Liver (tissue), 9 donors: ENCODE data around the gene WWC2. TPM values are rescaled to one million over a fixed set of nuclear protein-coding genes. Genes with fewer than 3 reads are reported as not detected.

ENCODE experiments used
- DNase-seq: peaks from one replicate; pipeline ENCODE4 v3.0.0-alpha.2; 2017; ENCODE audit warnings: low spot score
- H3K27ac ChIP-seq, 2 donors: one replicate each; pipeline ENCODE4 v1.7.0; 2013; ENCODE audit warnings: inconsistent platforms in 2 of 2, low read length in 2 of 2, control low read depth in 1 of 2, low read depth in 1 of 2, mild to moderate bottlenecking in 1 of 2
- H3K27me3 ChIP-seq, 4 donors: one replicate each; pipeline versions ENCODE4 v1.6.1 to v1.7.0; 2013; ENCODE audit warnings: low read length in 3 of 4, inconsistent platforms in 1 of 4, mild to moderate bottlenecking in 1 of 4, moderate library complexity in 1 of 4; ENCODE audit not compliant: control insufficient read depth in 4 of 4, insufficient read depth in 4 of 4
- H3K36me3 ChIP-seq, 4 donors: one replicate each; pipeline versions ENCODE4 v1.6.1 to v1.7.0; 2013; ENCODE audit warnings: low read length in 3 of 4, mild to moderate bottlenecking in 3 of 4, low read depth in 1 of 4, moderate library complexity in 1 of 4; ENCODE audit not compliant: control insufficient read depth in 4 of 4, insufficient read depth in 3 of 4
- H3K4me1 ChIP-seq, 4 donors: one replicate each; pipeline versions ENCODE4 v1.6.1 to v1.7.0; 2013; ENCODE audit warnings: low read length in 3 of 4, mild to moderate bottlenecking in 3 of 4, moderate library complexity in 1 of 4; ENCODE audit not compliant: control insufficient read depth in 4 of 4, insufficient read depth in 4 of 4
- H3K4me3 ChIP-seq, 3 donors: one replicate each; pipeline versions ENCODE4 v1.6.1 to v1.7.0; 2013; ENCODE audit warnings: low read length in 3 of 3, control low read depth in 1 of 3, low read depth in 1 of 3, mild to moderate bottlenecking in 1 of 3
- H3K9ac ChIP-seq, 2 donors: one replicate each; pipeline ENCODE4 v1.7.0; 2013; ENCODE audit warnings: low read length in 2 of 2, mild to moderate bottlenecking in 2 of 2, moderate library complexity in 2 of 2, control low read depth in 1 of 2, low read depth in 1 of 2
- H3K9me3 ChIP-seq, 4 donors: one replicate each; pipeline versions ENCODE4 v1.6.1 to v1.7.0; 2013; ENCODE audit warnings: low read length in 3 of 4; ENCODE audit not compliant: control insufficient read depth in 4 of 4
- EGR1 ChIP-seq, 2 donors: IDR thresholded peaks; 2 replicates each; pipeline ENCODE4 v1.6.1; 2016 to 2018; ENCODE audit warnings: antibody characterized with exemption in 2 of 2, low read depth in 2 of 2
- FOXA1 ChIP-seq: IDR thresholded peaks from 2 replicates; pipeline ENCODE4 v1.6.1; 2016; ENCODE audit warnings: antibody characterized with exemption
- FOXA2 ChIP-seq: IDR thresholded peaks from 2 replicates; pipeline ENCODE4 v1.6.1; 2016; ENCODE audit warnings: antibody characterized with exemption
- GABPA ChIP-seq, 2 donors: IDR thresholded peaks in 1 of 2; conservative IDR thresholded peaks in 1 of 2; 2 replicates each; pipeline ENCODE4 v1.6.1; 2016; ENCODE audit warnings: antibody characterized with exemption in 2 of 2, mild to moderate bottlenecking in 1 of 2, moderate library complexity in 1 of 2
- HNF4A ChIP-seq, 2 donors: conservative IDR thresholded peaks; 2 replicates each; pipeline ENCODE4 v1.6.1; 2016; ENCODE audit warnings: antibody characterized with exemption in 2 of 2, mild to moderate bottlenecking in 2 of 2
- HNF4G ChIP-seq: IDR thresholded peaks from 2 replicates; pipeline ENCODE4 v1.6.1; 2016; ENCODE audit warnings: antibody characterized with exemption
- JUND ChIP-seq, 2 donors: IDR thresholded peaks; 2 replicates each; pipeline ENCODE4 v1.6.1; 2016; ENCODE audit warnings: antibody characterized with exemption in 2 of 2
- NR2F2 ChIP-seq: IDR thresholded peaks from 2 replicates; pipeline ENCODE4 v1.6.1; 2016; ENCODE audit warnings: antibody characterized with exemption
- RAD21 ChIP-seq, 2 donors: IDR thresholded peaks; 2 replicates each; pipeline ENCODE4 v1.6.1; 2016; ENCODE audit warnings: antibody characterized with exemption in 2 of 2, mild to moderate bottlenecking in 2 of 2
- RXRA ChIP-seq, 2 donors: IDR thresholded peaks; 2 replicates each; pipeline ENCODE4 v1.6.1; 2017 to 2018; ENCODE audit warnings: antibody characterized with exemption in 2 of 2, mild to moderate bottlenecking in 1 of 2
- SP1 ChIP-seq: IDR thresholded peaks from 2 replicates; pipeline ENCODE4 v1.6.1; 2018; ENCODE audit warnings: antibody characterized with exemption, mild to moderate bottlenecking
- TAF1 ChIP-seq: conservative IDR thresholded peaks from 2 replicates; pipeline ENCODE4 v1.6.1; 2016; ENCODE audit warnings: antibody characterized with exemption, mild to moderate bottlenecking
- YY1 ChIP-seq: IDR thresholded peaks from 2 replicates; pipeline ENCODE4 v1.6.1; 2016; ENCODE audit warnings: antibody characterized with exemption, mild to moderate bottlenecking
- WGBS: extraction: QIAGEN DNeasy Blood & Tissue Kit; methylation state at CpG from one replicate; pipeline ENCODE4 v1.1.7; 2013; 5-methylcytosine and 5-hydroxymethylcytosine counted together
- polyA plus RNA-seq, 2 donors: library from polyadenylated mRNA; stranded (reverse) in 1 of 2; unstranded in 1 of 2; fragments of 200-250 nt in 1 of 2; fragments of >200 nt in 1 of 2; fragmentation: Nextera tagmentation in 1 of 2; extraction: Ambion mirVana in 1 of 2; gene quantifications; one replicate each; pipeline versions ENCODE4 v1.2.1 to v1.2.3, GENCODE V29; 2013 to 2015
- total RNA-seq, 2 donors: library from RNA; depleted of rRNA; stranded (reverse); fragments of >200 nt; gene quantifications; one replicate each; pipeline ENCODE4 v1.2.3, GENCODE V29; 2014
- TF ChIP-seq, protein P1 (sequence below): IDR thresholded peaks from 2 replicates; pipeline ENCODE4 v1.6.1; 2016; ENCODE audit warnings: antibody characterized with exemption
- TF ChIP-seq, protein P2 (sequence below): IDR thresholded peaks from 2 replicates; pipeline ENCODE4 v1.6.1; 2016; ENCODE audit warnings: antibody characterized with exemption
- TF ChIP-seq, protein P3 (sequence below): IDR thresholded peaks from 2 replicates; pipeline ENCODE4 v1.6.1; 2016; ENCODE audit warnings: antibody characterized with exemption, mild to moderate bottlenecking
- TF ChIP-seq, protein P4 (sequence below): fragments of 150-350 bp; IDR thresholded peaks from 2 replicates; pipeline ENCODE4 v1.5.1; 2017; ENCODE audit warnings: improper control_type of control experiment, low read depth, low read length; ENCODE audit not compliant: missing input control
- TF ChIP-seq, protein P5 (sequence below): IDR thresholded peaks from 2 replicates; pipeline ENCODE4 v1.6.1; 2016; ENCODE audit warnings: antibody characterized with exemption
- donor health status: healthy.
- donor health status: healthy.
- donor health status: healthy.
- donor health status: healthy.
- donor health status: healthy.

WWC2 gene
- total and polyA plus RNA-seq, 4 donors, result 8.6 to 60.1 (median 13.3) TPM

DNA sequence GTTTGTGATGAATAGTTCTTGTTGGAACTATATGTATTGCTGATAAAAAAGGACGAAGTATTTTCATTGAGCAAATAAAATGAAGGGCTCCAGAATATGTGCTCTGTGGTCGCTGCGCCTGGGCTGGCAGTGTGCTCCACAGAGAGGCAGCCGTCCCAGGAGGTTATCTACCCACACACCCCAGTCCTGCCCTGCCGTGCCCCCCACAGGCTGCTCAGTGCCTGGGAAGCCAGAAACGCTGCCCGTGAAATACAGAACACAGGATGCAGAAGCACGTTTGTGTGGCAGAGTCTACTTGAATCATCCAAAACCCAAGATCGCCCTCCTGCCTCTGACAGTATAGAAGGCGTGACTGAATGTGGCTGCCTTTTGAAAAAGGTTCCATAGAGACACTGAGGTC lies 219.6 kb downstream of the WWC2 start:
- Histone ChIP-seq H3K36me3 (peaks cover 0 to 29% (median 17%) of the 10 kb centered on the region in 4 donors), H3K4me3 (no peak overlapping the region), H3K4me1 (no peaks in the 10 kb centered on the region), H3K9ac (no peak overlapping the region), H3K27ac (no peak overlapping the region), H3K27me3 (no peaks in the 10 kb centered on the region), H3K9me3 (no peaks in the 10 kb centered on the region)
- DNase-seq, result no peak
- WGBS, result 90% methylated on average over 10 of the region's 10 CpGs
- TF ChIP-seq YY1 (no peak), GABPA (IDR thresholded peaks at IDR 0.05 in 1 of 2, conservative IDR thresholded peaks at IDR 0.05 in 1 of 2) (no peak), SP1 (no peak), RXRA (IDR thresholded peaks at IDR 0.05) (no peak), RAD21 (IDR thresholded peaks at IDR 0.05) (no peak), NR2F2 (no peak), JUND (IDR thresholded peaks at IDR 0.05) (no peak), FOXA2 (no peak), HNF4A (conservative IDR thresholded peaks at IDR 0.05) (no peak), HNF4G (no peak), FOXA1 (no peak), TAF1 (no peak), EGR1 (IDR thresholded peaks at IDR 0.05; ENCODE audit: low read depth in 2 of 2) (no peak)
- TF ChIP-seq, protein P1, sequence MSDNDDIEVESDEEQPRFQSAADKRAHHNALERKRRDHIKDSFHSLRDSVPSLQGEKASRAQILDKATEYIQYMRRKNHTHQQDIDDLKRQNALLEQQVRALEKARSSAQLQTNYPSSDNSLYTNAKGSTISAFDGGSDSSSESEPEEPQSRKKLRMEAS, result no peak
- TF ChIP-seq, protein P2, sequence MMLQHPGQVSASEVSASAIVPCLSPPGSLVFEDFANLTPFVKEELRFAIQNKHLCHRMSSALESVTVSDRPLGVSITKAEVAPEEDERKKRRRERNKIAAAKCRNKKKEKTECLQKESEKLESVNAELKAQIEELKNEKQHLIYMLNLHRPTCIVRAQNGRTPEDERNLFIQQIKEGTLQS, result no peak
- TF ChIP-seq, protein P3, sequence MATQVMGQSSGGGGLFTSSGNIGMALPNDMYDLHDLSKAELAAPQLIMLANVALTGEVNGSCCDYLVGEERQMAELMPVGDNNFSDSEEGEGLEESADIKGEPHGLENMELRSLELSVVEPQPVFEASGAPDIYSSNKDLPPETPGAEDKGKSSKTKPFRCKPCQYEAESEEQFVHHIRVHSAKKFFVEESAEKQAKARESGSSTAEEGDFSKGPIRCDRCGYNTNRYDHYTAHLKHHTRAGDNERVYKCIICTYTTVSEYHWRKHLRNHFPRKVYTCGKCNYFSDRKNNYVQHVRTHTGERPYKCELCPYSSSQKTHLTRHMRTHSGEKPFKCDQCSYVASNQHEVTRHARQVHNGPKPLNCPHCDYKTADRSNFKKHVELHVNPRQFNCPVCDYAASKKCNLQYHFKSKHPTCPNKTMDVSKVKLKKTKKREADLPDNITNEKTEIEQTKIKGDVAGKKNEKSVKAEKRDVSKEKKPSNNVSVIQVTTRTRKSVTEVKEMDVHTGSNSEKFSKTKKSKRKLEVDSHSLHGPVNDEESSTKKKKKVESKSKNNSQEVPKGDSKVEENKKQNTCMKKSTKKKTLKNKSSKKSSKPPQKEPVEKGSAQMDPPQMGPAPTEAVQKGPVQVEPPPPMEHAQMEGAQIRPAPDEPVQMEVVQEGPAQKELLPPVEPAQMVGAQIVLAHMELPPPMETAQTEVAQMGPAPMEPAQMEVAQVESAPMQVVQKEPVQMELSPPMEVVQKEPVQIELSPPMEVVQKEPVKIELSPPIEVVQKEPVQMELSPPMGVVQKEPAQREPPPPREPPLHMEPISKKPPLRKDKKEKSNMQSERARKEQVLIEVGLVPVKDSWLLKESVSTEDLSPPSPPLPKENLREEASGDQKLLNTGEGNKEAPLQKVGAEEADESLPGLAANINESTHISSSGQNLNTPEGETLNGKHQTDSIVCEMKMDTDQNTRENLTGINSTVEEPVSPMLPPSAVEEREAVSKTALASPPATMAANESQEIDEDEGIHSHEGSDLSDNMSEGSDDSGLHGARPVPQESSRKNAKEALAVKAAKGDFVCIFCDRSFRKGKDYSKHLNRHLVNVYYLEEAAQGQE, result no peak
- TF ChIP-seq, protein P4, sequence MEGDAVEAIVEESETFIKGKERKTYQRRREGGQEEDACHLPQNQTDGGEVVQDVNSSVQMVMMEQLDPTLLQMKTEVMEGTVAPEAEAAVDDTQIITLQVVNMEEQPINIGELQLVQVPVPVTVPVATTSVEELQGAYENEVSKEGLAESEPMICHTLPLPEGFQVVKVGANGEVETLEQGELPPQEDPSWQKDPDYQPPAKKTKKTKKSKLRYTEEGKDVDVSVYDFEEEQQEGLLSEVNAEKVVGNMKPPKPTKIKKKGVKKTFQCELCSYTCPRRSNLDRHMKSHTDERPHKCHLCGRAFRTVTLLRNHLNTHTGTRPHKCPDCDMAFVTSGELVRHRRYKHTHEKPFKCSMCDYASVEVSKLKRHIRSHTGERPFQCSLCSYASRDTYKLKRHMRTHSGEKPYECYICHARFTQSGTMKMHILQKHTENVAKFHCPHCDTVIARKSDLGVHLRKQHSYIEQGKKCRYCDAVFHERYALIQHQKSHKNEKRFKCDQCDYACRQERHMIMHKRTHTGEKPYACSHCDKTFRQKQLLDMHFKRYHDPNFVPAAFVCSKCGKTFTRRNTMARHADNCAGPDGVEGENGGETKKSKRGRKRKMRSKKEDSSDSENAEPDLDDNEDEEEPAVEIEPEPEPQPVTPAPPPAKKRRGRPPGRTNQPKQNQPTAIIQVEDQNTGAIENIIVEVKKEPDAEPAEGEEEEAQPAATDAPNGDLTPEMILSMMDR, result no peak
- TF ChIP-seq, protein P5, sequence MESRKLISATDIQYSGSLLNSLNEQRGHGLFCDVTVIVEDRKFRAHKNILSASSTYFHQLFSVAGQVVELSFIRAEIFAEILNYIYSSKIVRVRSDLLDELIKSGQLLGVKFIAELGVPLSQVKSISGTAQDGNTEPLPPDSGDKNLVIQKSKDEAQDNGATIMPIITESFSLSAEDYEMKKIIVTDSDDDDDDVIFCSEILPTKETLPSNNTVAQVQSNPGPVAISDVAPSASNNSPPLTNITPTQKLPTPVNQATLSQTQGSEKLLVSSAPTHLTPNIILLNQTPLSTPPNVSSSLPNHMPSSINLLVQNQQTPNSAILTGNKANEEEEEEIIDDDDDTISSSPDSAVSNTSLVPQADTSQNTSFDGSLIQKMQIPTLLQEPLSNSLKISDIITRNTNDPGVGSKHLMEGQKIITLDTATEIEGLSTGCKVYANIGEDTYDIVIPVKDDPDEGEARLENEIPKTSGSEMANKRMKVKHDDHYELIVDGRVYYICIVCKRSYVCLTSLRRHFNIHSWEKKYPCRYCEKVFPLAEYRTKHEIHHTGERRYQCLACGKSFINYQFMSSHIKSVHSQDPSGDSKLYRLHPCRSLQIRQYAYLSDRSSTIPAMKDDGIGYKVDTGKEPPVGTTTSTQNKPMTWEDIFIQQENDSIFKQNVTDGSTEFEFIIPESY, result no peak
